SU-DHL-6 (cell line): ENCODE measurements around the gene LCE6A.

Experiments
- CTCF ChIP-seq: fragments of 200-600 bp; sonication (generic); IDR thresholded peaks from one replicate; pipeline ENCODE4 v1.5.1; 2017; ENCODE audit warnings: antibody characterized with exemption, mild to moderate bottlenecking, low read length, moderate library complexity; ENCODE audit not compliant: insufficient read depth, poor library complexity, severe bottlenecking
- EZH2phosphoT487 ChIP-seq: fragments of 200-600 bp; sonication (generic), shearing (Covaris generic); conservative IDR thresholded peaks from 2 replicates; pipeline ENCODE4 v1.6.1; 2018; ENCODE audit warnings: mild to moderate bottlenecking, antibody characterized with exemption, low read length, moderate library complexity, mixed read lengths

GRCh38 chr1:152873495-152873894 is 30.8 kb downstream of the LCE6A start:
- TF ChIP-seq CTCF (no peak), EZH2phosphoT487 (no peak)
